Retinal pigment epithelial cell (primary cell): ENCODE measurements around the gene IFNL1.
A peak's percentile ranks its signal among the peaks of the same experiment; 100 is the strongest.
"Not testable (repeated sequence)": the region's sequence is repeated elsewhere in the genome, so short reads cannot be mapped to it uniquely, and the experiment has no call there.

ENCODE experiments used
- DNase-seq: peaks from one replicate; pipeline ENCODE4 v3.0.0-alpha.2; 2010; ENCODE audit warnings: low read depth
- H3K4me3 ChIP-seq: 2 replicates; pipeline ENCODE4 v1.5.1; 2011; ENCODE audit warnings: mild to moderate bottlenecking, low read length, control low read depth, moderate library complexity
- CTCF ChIP-seq: conservative IDR thresholded peaks from 2 replicates; pipeline ENCODE4 v1.5.1; 2011; ENCODE audit warnings: low read depth, low read length, control low read depth, inconsistent platforms

IFNL1 gene

GRCh38 chr19:39327363-39328045, 31.3 kb downstream of the IFNL1 start:
- DNase-seq = no peak
- H3K4me3 ChIP-seq = no peak overlapping the region
- no peak for TF ChIP-seq CTCF

- peak; percentile 94 for TF ChIP-seq CTCF
- no peak for DNase-seq
- H3K4me3 ChIP-seq = no peak overlapping the region
Observed at GRCh38 chr19:39328046-39328705, 32.0 kb downstream of the IFNL1 start.

GRCh38 chr19:39329948-39330347, 33.7 kb downstream of the IFNL1 start:
- no peak for TF ChIP-seq CTCF
- no peak overlapping the region for H3K4me3 ChIP-seq
- no peak for DNase-seq

- TF ChIP-seq CTCF = no peak
- H3K4me3 ChIP-seq = no peak overlapping the region
- DNase-seq = no peak
Observed at GRCh38 chr19:39332293-39332692, 36.1 kb downstream of the IFNL1 start.

GRCh38 chr19:39332738-39333137, 36.5 kb downstream of the IFNL1 start:
- H3K4me3 ChIP-seq, DNase-seq: not testable (repeated sequence)

GRCh38 chr19:39333507-39333906, 37.3 kb downstream of the IFNL1 start:
- TF ChIP-seq CTCF = no peak
- H3K4me3 ChIP-seq = no peak overlapping the region

GRCh38 chr19:39334444-39334976, 38.3 kb downstream of the IFNL1 start:
- H3K4me3 ChIP-seq = no peak overlapping the region
- no peak for TF ChIP-seq CTCF

More at GRCh38 chr19:39333507-39333906, 37.3 kb downstream of the IFNL1 start:
- no peak for DNase-seq

More at GRCh38 chr19:39334444-39334976, 38.3 kb downstream of the IFNL1 start:
- DNase-seq = no peak
